GM18867 (cell line): ENCODE measurements around the gene GAL3ST3.
A peak's percentile ranks its signal among the peaks of the same experiment; 100 is the strongest.
"Not testable (repeated sequence)": the region's sequence is repeated elsewhere in the genome, so short reads cannot be mapped to it uniquely, and the experiment has no call there.

Experiments used
- ATAC-seq: cut with Tn5 transposase; IDR thresholded peaks from one replicate; pipeline ENCODE4 v1.9.1; 2021; ENCODE audit warnings: mild to moderate bottlenecking, moderate library complexity; ENCODE audit not compliant: unreplicated experiment

The GAL3ST3 gene

GRCh38 chr11:66048547-66049323, at the start of gene GAL3ST3:
Gene GAL3ST3 (minus strand): TSS chr11:66049161. CDS start chr11:66045415, 3,746 bp downstream.
- no peak for ATAC-seq

DNA sequence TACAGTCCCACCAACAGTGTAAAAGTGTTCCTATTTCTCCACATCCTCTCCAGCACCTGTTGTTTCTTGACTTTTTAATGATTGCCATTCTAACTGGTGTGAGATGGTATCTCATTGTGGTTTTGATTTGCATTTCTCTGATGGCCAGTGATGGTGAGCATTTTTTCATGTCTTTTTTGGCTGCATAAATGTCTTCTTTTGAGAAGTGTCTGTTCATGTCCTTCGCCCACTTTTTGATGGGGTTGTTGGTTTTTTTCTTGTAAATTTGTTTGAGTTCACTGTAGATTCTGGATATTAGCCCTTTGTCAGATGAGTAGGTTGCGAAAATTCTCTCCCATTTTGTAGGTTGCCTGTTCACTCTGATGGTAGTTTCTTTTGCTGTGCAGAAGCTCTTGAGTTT, 43.2 kb upstream of the GAL3ST3 start:
- not testable (repeated sequence) for ATAC-seq

- no peak for ATAC-seq
Observed at GRCh38 chr11:66090288-66090687, 41.3 kb upstream of the GAL3ST3 start.

DNA sequence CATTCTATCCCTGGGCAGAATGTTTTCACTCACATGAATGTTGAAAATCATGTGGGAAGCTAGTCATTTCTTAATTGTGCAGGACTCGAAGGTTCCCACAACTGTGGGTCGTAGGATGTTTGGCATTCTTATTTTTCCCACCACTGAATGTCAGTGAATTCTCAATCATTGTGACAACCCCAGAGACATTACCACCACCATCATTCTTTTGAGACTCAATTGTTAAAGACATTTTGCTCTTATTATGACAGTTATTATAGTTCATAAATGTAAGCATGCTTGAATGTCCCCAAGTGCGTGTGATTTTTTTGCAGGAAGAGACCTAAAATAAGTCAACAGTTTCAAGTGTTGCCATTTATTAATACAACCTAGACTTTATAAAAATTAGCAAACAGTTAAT, 40.1 kb upstream of the GAL3ST3 start:
- no peak for ATAC-seq

DNA sequence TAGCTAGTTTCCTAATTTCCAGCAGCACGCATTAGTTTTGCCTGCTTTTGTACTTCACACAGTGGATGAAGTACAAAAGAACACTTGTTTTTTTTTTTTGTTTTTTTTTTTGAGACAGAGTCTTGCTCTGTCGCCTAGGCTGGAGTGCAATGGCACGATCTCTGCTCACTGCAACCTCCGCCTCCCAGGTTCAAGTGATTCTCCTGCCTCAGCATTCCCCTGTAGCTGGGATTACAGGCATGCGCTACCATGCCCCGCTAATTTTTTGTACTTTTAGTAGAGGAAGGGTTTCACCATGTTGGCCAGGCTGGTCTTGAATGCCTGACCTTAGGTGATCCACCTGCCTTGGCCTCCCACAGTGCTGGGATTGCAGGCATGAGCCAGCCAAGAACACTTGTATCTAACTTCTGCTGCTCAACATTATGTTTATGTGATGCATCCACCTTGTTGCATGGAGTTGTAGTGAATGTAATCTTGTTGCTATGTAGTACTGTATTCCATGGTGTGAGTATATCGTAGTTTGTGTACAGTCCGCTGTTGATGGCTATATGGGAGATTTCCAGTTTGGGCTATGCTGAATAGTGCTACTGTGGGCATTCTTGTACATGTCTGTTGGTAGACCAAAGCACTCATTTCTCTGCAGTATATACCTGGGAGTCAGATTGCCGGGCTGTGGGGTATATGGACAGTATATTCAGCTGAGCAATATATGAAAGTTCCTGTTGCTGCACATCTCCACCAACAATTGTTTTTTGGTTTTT, 38.4 kb upstream of the GAL3ST3 start:
- ATAC-seq = no peak

- ATAC-seq = no peak
Observed at GRCh38 chr11:66084821-66085475, 36.0 kb upstream of the GAL3ST3 start.

- ATAC-seq = no peak
Observed at GRCh38 chr11:66083767-66084166, 34.8 kb upstream of the GAL3ST3 start.

GRCh38 chr11:66082946-66083698, 34.2 kb upstream of the GAL3ST3 start:
- ATAC-seq = no peak

DNA sequence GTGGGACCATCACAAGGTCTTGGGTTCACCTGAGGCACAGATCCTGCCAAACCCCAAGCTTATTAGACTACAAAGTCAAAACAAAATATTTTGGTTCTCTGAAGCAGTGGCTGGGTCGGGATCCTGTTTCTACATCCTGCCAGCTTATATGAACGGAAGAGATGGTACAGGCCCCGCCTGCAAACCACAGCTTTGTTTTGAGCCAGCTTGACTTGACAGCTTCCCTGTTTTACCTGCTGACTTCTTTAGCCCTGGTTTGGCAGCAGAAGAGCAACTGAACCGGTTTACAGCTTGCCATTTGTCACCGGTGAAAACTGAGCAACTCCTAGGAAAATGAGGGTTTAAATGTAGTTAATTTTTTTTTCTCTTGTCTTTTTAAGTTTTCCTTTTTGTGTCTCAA, 32.5 kb upstream of the GAL3ST3 start:
- ATAC-seq = peak; percentile 83

DNA sequence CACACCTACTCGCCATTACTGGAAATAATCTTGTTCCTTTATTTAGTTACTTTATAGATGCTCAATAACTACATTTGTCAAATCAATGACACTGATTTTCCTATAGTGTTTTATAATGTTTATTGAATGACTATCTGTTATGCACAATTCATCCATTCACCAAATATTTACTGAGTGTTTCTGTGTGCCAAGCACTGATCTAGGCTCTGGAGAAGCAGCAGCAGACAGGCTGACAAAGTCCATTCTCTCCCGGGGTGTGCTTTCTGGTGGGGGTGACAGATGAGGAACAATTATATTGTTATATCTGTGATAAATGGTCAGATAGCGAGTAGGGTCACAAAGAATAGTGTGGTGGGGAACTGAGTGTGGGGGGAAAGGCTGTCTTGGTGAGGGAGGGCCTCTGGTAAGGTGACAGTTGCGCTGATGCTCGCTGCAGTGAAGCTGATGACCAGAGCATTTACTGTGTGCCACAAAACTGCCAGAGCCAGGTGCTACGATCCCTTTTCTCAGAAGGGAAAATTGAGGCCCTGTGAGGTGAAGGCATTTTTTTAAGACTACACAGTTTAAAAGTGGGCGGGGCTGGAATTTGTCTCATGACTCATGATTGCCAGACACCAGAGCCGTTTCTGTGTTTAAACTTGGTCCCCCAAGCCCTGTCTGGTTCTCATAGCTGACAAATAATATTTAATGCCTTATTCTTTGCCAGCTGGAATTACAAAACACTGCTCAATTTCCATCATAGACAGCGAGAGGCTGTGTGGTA, 31.3 kb upstream of the GAL3ST3 start:
- no peak for ATAC-seq

GRCh38 chr11:66078949-66079348, 30.0 kb upstream of the GAL3ST3 start:
- not testable (repeated sequence) for ATAC-seq

GRCh38 chr11:66077927-66078326, 29.0 kb upstream of the GAL3ST3 start:
- ATAC-seq = no peak

DNA sequence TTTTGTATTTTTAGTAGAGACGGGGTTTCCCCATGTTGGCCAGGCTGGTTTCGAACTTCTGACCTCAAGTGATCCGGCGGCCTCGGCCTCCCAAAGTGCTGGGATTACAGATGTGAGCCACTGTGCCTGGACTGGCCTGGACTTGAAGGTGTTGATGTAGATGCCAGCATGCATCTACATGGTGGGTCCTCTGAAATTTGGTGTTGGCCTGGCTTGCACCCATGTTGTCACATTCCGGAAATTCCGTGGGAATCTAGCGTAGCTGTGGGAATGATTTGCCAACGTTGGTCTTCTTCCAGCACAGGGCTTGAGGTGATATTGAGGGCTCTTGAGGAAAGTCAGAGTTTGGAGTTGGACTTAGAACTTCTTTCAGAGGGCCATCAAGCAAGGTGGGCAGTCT, 27.6 kb upstream of the GAL3ST3 start:
- no peak for ATAC-seq

DNA sequence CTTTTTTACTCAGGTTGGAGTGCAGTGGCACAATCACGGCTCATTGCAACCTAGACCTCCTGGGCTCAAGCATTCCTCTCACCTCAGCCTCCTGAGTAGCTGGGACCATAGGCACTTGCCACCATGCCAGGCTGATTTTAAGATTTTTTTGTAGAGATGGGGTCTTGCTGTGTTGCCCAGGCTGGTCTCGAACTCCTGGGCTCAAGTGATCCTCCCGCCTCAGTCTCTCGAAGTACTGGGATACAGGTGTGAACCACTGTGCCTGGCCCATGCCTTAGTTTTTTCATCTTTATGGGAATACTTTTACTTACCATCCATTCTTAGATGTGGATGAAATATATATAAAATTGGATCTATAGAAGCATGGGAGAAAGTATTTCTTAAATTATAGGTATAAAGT, 26.3 kb upstream of the GAL3ST3 start:
- no peak for ATAC-seq

DNA sequence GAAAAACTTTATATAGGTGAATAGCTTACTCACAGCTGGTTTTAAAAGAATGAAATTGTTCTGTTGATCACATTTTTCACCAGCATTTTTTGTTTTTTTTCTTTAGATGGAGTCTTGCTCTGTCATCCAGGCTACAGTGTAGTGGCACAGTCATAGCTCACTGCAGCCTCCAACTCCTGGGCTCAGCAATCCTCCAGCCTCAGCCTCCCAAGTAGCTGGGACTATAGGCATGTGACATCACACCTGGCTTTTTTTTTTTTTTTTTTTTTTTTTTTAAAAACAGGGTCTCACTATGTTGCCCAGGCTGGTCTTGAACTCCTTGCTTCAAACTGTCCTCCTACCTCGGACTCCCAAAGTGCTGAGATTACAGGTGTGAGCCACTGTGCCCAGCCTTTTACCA, 24.7 kb upstream of the GAL3ST3 start:
- no peak for ATAC-seq

DNA sequence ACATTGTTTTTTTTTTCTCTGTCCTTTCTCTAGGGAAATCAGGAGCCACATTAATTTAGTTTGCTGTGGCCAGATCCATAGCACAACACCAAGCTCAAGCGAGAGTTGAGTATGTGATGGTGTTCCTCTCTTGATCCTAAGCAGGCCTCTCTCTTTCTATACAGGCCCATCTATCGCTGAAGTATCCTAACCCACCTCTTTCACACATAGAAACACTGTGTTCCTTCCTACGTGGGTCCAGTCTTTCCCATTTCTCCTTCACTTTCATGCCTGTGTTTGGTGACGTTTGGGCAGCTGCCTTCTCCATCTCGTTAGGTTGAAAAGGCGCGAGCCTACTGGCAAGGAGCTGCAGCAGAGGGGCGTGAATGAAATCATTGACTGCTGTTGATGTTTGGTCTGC, 23.6 kb upstream of the GAL3ST3 start:
- ATAC-seq = no peak

GRCh38 chr11:66072081-66072480, 23.1 kb upstream of the GAL3ST3 start:
- no peak for ATAC-seq

- ATAC-seq = no peak
Observed at GRCh38 chr11:66071381-66071801, 22.4 kb upstream of the GAL3ST3 start.

GRCh38 chr11:66070604-66071380, 21.8 kb upstream of the GAL3ST3 start:
- peak; percentile 10 for ATAC-seq
